GM18861 (cell line): ENCODE results near the gene DLG5.

ENCODE experiments used
- ATAC-seq: cut with Tn5 transposase; IDR thresholded peaks from one replicate; pipeline ENCODE4 v1.9.1; 2021; ENCODE audit not compliant: unreplicated experiment

Gene DLG5

DNA sequence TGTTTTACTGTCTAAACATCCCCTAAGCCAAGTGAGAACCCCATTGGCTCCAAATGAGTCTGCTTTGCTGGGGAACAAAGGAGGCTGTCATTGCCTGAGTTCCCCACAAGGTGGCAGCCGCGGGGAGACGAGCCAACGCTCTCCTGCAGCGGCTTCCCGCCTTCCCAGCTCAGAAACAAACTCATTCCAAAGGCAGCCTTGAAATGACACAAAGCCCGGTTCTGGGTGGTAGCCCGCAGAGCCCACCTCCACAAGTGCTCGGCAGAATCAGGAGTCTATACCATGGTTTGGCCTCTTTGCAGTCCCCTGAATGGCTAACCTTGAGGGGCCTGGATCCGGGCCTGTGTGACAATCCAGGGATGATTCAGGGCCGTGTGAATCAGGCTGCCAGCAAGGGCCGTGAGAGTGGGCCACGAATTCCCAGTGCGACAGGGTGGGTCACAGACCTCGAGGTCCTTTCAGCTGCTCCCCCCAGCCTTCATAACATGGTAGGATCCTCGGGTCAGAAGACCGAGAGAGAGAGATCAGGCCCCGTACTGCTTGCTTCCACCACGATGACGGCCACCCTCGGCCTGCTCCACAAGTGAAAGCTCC lies 79.7 kb downstream of the DLG5 start:
- ATAC-seq: peak; percentile 60

DNA sequence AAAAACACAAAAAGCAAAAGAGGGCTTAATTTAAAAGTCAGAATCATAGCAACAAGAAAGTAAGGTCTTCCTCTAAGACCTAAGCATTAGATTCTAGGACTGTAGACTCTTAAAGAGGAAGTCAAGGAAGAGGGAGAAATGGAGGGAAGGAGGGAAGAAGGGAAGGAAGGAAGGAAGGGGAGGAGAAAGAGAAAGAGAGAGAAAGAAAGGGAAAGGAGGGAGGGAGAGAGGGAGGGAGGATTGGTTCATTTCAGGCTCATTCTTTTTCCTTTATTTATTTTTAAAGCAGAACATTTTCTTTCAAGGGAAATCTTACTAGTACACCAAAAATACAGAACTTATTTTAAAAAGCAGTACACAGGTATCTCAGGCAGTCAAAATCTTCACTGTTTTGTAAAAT lies 81.1 kb downstream of the DLG5 start:
- ATAC-seq: no peak

DNA sequence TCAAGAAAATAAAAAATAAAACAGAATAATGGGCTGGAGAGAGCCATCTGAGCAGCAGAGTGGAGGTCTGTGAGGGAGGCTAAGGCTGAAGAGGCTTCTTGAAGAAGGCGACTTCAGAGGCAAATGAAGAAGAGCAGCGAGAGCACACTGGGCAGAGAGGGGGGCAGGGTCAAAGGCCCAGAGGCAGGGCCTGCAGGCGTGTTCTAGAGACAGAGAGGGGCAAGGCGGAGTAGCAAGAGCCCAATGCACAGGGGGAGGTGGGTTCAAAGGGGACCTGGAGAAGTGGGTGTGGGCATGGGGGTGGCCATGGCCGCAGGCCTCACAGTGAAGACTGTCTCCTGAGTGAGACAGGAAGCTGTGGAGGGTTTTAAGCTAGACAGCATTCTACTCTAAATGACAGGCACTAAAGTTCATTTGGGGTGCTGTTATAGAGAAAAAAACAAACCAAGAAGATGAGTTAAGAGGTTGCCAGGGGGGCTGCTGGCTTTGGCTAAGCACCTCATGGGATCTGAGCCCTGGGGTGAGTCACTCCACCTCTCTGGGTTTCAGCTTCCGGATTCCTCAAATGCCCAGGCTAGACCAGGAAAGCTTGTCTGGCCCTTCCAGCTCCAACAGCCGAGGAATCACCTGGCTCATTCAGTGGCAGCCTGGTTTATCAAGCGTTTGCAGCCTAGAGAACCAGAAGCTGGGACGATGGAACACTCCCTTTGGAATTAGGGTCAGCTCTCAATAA lies 81.7 kb downstream of the DLG5 start:
- ATAC-seq: no peak

DNA sequence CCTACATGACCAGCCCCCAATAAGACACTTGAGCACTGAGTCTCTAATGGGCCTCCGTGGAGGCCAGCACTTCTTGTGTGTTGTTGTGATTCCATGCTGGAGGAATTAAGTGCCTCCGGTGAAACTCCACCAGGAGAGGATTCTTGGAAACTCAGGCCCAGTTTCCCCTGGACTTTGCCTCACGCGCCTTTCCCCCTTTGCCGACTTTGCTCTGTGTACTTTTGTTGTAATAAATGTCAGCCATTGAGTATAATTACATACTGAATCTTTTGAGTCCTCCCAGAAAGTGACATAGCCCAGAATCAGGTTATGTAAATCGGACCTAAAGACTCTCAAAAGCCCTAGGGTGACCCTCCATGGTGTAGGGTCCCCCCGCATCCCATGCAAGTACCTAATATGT lies 82.4 kb downstream of the DLG5 start:
- no peak for ATAC-seq

DNA sequence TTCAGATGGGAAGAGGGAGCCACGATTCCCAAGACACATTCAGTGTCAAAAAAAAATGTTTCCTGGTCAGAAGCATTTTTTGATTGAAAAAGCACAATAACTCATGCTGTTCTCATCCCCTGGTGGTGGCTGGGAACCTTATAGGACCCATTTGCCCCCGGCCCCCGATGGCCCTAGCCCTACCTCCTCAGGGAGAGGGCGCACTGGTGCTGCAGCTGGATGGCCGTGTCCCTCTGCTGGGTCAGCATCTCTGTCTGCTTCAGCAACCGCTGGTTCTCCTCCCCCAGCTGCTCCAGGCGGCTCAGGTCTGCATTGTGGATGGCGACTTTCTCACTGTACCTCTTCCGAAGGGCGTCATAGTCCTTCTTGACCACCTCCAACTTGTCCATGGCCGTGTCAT lies 83.3 kb downstream of the DLG5 start:
- no peak for ATAC-seq

DNA sequence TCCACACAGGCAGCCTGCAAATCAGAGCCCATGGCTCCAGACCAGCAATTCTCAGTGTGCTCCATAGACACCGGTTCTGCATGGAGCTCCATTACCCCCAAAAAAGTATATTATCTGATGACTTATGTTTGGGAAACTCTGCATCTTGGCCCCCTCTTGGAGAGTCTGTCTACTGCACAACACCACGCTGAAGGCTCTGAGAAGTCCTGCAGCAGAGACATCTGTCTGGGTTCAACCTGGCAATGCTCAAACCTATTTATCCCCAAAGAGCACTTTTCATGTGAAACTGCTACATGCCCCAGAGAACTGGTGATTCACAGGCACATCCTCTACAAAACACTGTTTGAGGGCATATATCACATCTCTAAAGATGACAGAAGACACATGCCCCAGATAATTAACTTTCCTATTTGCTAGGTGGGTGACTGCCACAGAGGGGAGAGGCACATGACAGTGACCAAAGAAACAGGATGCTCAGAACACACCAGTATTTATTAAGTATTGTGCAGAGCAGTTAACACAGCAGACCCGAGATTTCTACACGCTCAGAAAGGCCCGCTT lies 83.8 kb downstream of the DLG5 start:
- no peak for ATAC-seq

DNA sequence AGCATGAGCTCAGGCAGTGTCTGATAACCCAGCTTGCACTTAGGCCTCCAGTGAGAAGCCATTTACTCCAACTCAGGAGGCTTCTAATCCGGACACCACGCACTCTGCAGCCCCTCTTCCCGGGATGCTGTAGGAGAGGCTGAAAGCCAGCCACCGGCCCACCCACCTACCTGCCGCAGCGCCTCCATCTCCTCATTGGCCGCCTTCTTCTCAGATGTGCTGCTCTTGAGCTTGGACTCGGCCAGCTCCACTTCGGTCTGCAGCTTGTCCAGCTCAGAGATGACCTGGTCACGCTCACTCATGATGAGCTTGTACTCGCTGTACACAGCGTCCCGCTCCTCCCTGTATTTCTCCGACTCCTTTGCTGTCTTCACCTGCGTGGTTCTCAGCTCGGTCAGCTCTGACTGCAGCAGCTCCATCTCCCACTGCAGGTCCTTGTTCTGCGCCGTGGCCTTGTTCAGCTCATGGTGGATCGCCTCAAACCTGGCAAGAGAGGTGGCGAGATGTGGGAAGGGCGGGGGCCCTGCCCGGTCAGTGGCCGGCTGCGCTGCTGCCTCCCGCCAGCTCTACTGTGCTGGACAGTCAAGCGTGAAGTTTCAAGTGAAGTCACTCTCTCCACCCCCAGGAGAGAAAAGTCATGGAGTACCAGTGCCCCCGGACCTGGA lies 84.7 kb downstream of the DLG5 start:
- no peak for ATAC-seq

DNA sequence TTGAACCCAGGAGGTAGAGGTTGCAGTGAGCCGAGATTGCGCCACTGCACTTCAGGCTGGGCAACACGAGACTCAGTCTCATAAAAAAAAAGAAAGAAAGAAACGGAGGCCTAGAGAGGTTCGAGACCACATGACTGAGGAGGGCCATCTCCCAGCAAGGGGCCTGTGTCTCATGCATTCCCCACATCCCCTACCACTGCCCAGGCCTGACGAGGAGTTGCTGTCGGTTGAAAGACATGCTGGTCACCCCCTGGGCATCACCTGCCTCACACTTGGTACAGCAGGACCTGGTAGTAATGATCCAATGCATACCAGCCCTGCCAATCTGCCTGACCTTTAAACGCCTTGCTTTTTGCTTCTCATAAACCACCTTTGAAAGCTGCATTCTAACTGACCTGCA lies 85.9 kb downstream of the DLG5 start:
- ATAC-seq: no peak

DNA sequence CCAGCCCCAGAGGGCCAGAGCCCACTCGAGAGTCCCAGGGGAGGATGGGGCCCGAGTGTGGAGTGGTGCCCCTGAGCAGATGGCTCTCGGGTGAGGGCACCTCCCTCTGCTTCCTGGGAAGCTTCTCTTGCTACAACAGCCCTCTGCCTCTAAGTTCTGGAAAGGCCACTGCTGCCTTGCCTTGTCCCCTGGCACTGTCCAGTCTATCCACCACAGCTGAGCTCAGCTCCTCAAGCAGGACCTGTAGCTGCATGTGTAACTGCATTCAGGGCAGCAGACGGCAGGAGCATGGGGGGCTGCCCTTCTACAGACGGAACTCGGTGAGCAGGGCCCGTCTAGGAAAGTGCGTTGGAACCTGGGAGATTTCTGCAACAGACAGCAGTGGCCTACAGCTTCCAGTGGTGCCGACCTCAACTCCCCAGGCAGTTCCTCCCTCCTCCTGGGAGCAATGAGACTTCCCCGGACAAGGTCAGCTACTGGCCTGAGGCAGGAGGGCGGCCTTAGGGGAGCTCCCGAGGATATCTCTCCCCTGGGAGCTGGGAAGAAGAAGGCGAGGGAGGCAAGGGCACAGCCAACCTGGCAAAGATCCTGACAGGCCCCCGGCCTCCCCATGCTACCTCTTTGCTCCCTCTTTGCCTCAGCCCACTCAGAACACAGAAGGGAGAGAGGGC lies 88.5 kb downstream of the DLG5 start:
- no peak for ATAC-seq

DNA sequence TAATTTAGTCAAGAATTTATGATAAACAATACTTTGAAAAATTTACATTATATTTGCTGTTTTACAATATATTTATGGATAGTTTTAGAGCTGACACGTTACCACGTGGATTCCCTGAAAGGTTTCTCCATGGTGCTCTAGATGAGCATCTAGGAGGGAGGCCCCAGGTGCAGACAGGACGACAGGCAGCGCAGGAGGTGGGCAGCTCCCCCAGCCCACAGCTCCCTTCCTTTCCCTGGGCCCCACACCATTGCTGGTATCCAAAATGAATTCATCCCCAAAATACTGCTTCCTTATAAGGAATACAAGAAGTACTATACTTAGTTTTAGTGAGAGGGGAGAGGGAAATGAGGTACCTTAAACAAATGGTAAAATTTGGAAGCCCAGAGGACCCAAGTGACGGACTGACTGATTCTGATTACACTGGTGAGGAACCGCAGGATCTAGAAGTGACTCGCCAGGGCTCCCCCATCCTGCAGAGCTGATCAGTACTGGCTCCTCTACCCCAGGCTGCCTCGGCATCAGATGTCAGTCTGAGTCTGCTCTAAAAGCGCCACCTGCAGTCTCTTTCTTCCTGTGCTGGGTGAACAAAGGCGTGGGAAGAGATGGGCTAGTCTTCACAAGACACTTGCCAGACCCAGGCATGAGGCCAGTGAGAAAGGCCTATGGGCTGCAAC lies 89.2 kb downstream of the DLG5 start:
- ATAC-seq: peak; percentile 97

DNA sequence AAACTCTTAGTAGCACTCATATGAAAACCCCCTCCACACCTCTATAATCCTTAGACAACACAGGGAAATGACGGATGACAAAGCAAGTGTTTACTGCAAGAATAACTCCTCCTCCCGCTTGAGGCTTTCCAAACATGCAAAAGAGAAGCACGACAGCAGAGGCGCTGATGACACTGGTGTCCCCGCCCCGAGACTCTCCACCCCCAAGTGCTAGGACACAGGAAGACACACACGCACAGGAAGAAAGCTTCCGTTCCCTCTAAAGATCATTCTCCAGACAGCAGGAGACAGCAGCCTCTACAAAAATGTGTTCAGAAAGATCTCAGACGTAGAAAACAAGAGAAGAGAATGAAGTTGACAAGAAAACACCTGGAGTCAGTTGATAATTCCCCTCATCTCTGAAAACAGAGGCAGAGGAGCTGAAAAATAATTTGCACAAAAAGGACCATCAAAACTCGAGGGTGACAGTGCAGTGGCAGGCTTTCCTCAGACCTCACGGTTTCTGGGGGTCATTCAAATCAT lies 90.2 kb downstream of the DLG5 start:
- ATAC-seq: no peak

DNA sequence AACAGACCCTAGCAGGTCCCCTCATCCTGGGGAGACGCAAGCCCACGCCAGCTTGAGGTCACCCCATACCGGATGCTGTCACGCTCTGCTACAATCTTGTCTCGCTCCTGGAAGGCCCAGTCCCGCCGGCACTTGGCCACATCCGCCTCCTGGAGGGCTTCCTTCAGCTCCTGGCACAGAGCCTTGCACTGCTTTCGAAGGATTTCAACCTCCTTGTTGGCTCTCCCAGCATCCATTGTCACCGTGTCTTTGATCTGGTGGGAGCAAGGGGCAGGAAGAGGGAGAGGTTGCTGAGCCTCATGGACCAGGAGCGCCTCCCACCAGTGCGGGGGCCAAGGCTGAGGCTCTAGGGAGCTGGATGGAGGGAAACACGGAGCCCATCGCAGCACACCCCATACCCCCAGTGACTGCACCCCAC lies 90.9 kb downstream of the DLG5 start:
- no peak for ATAC-seq

DNA sequence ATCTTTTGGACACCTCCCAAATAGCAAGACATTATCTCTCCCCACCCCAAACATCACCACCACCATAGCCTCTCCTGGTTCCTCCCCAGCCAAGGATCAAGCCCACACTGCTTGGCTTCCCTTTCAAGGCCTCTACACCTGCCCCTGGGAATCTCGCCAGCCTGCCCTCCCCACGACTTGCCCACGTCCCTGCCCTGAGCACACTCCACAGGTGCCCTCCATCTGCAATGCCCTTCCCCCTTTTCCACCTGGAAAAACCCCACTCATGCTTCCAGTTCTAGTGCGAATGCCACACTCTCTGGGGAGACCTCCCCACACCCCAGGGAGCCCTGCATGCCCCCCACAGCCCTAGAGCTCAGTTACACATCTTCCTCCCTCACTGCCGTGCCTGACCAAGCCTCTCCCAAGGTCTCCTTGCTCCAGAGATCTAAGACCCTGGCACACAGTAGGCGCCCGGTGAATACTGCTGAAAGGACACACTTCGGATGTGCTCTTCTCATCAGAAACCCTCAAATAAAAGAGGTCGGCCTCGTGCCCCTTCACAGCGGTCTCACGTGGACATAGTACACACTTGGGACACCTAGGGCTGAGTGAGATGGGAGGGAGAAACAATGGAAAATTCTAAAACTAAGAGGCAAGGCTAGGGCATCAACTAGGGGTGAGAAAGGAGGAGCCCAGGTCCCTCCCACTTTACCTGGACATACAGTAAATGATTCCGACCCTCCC lies 91.4 kb downstream of the DLG5 start:
- ATAC-seq: no peak

DNA sequence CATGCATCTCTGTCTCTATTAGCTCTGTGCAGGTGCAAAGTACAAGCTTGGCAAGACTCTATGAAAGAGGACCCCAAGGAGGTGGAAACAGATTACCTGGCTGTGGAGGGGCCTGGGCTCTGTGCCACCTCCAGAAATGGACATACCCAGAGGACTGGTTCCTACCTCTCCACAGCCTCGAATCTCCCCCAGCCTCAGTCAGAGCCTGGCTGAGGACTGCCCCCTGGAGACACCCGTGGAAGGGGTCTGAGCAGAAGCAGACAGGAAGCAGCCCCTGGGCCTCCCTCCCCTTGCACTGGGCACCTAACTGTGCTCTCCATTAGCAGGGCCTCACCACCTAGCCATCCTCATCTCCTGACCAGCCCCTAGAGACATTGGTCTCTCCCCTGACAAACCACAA lies 92.0 kb downstream of the DLG5 start:
- no peak for ATAC-seq

DNA sequence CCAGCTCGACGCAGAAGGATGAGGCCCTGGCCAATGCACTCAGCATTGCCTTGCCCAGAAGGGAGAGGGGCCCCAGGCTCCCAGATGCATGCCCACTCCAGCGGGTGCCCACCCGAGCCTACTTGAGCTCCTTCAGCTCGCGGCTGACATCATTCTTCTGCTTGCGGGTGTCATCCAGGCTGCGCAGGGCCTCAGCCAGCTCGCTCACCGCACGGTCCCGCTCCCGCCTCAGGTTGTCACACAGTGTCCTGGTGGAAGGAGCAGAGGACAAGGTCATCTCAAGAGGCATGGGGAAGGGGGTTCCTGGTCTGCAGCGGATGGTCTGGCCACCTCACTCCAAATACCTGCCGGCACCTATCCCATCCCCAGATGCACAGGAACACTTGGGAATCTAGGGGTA lies 92.8 kb downstream of the DLG5 start:
- no peak for ATAC-seq

DNA sequence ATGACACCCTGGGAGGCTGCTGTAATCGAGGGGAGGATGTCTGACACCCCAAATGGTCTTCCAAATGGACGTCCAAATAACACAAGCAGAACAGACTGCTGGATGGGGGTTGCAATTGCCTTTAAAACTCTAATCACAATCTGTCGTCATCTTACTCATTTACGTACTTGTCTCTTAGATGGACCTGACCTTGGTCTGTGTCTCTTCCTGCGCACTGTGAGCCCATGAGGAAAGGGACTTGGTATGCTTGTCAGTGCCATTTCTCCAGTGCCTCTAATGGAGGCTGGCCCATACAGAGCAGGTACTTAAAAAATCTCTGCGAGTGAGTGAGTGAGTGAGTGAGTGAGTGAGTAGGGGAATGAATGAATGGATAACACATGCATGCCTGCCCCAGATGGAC lies 93.3 kb downstream of the DLG5 start:
- no peak for ATAC-seq

DNA sequence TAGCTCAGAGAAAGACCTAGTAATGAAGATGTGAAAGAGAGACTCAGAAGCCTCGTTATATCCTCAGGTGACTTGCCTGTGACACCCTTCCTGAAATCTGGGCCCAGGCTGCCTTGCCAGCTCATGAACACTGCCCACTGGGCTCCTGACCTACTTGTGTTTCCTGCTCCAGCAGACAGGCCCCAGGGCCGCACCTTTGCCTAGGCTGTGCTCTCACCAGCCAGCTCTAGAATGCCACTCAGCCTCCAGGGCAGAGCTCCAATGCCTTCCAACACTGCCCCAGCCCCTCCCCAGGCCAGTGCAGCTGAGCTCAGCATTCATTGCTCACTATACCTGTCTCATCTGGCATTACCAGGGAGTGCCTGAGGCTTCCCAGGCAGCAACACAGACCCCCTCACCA lies 94.3 kb downstream of the DLG5 start:
- ATAC-seq: no peak

DNA sequence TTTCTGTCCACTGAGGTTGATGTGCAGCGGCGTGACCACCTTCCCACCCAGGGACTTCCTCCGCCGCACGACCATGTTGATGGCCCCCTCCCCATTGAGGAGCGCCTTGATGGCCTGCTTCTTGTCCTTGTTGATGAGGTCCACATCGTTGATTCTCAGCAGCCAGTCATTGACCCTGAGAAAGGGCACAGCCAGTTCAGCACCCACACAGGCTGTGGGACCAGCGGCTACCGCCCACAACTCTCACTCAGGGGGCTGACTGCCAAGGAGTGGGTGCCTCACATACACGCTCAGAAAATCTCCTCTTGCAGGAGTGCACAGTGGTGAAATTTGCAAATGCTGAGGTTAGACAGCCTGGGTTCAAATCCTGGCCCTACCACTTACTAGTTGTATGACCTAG lies 97.2 kb downstream of the DLG5 start:
- ATAC-seq: no peak

DNA sequence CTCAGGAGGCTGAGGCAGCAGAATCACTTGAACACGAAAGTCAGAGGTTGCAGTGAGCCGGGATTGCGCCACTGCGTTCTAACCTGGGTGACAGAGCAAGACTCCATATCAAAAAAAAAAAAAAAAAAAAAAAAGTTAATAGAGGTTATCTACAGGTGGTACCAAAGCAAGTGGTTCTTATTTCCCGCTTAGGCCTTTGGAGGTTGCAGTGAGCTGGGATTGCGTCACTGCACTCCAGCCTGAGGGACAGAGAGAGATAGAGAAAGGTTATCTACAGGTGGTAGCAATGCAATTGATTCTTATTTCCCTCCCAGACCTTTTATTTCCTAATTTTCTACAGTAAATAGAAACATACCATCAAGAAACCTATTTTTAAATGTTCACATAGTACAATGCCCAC lies 98.2 kb downstream of the DLG5 start:
- no peak for ATAC-seq

DNA sequence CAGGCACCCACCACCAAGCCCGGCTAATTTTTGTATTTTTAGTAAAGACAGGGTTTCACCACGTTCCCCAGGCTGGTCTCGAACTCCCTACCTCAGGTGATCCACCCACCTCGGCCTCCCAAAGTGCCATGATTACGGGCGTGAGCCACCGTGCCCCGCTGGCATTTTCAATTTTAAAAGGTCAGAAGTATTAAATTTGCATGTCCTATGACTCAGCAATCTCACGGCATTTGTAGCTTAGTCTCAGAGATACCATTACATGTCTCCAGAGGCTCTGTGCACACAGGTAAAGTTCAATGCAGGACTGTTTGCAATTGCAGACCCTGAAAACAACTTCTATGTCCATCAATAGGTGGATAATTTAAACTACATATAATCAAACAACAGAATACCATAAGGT lies 99.2 kb downstream of the DLG5 start:
- ATAC-seq: no peak
